Measurements from ENCODE around the gene CBY3. TPM values are rescaled to one million over a fixed set of nuclear protein-coding genes. Genes with fewer than 3 reads are reported as not detected.
A peak's percentile ranks its signal among the peaks of the same experiment; 100 is the strongest.
"Not testable (repeated sequence)": the region's sequence is repeated elsewhere in the genome, so short reads cannot be mapped to it uniquely, and the experiment has no call there.

Gene CBY3
- total and polyA plus RNA-seq, 2 of the 13 experiments (the other 11 are each of a cell fraction or from before 2014, with no cell fraction given), result not detected

- H3K4me3 ChIP-seq (replicated peaks in 1 of 3; ENCODE audit: insufficient read depth in 1 of 3, low read depth in 2 of 3, low read length in 3 of 3); DNase-seq (ENCODE audit: low spot score); H3K27ac ChIP-seq (ENCODE audit: extremely low read length, insufficient read depth, low read length); BruUV-seq (replicated peaks); H3K27me3 ChIP-seq (ENCODE audit: control insufficient read depth in 1 of 2, insufficient read depth in 2 of 2, low read length in 2 of 2); H3K79me2 ChIP-seq (ENCODE audit: insufficient read depth, low read length); H2AFZ ChIP-seq (ENCODE audit: low read length); H3K9ac ChIP-seq (ENCODE audit: insufficient read depth, low read depth, low read length); FAIRE-seq; H3K36me3 ChIP-seq (replicated peaks in 1 of 2; ENCODE audit: control insufficient read depth in 1 of 2, insufficient read depth in 2 of 2, low read length in 2 of 2); ATAC-seq; H3K4me2 ChIP-seq (ENCODE audit: low read depth, low read length); H4K20me1 ChIP-seq (ENCODE audit: insufficient read depth, low read length); H3K9me3 ChIP-seq (ENCODE audit: low read length); CTCF ChIA-PET (ENCODE audit: low intra/inter-chr PET ratio, low total read pairs); in situ Hi-C loops (cut with HindIII; ENCODE audit: extremely low pct_ligation_motif_present, low pct_unique_long_range_greater_than_20kb); intact Hi-C loops (cut with micrococcal nuclease; ENCODE audit: unreplicated experiment); H3K4me1 ChIP-seq (ENCODE audit: insufficient read depth, low read length): not testable (repeated sequence)
- peak; percentile 33; the same call in 1 of the 2 replicates for TF ChIP-seq HNF4A (CRISPR knock-in tag; IDR thresholded peaks at IDR 0.05)
- peak; percentile 11; the same call in 1 of the 2 replicates for TF ChIP-seq ZMYM3 (CRISPR knock-in tag; IDR thresholded peaks at IDR 0.05)
- TF ChIP-seq ZNF770 (CRISPR knock-in tag; IDR thresholded peaks at IDR 0.05), result peak; percentile 92
- WGBS (ENCODE audit: low lambda C conversion rate), result 74% methylated on average over 6 of the region's 6 CpGs
- POLR2A ChIA-PET, result interaction anchor here (0.6 kb wide), 1 partner anchor 20 kb away, joined by 5 read pairs; no protein-coding TSS in a partner anchor
Observed at GRCh38 chr5:179661647-179662046, 19.2 kb downstream of the CBY3 start.

- Histone ChIP-seq H3K9ac (ENCODE audit: insufficient read depth, low read depth, low read length) (peak overlapping the region; percentile 63), H3K4me3 (replicated peaks in 1 of 3; ENCODE audit: insufficient read depth in 1 of 3, low read depth in 2 of 3, low read length in 3 of 3) (peak overlapping the region; percentile 52 to 74 (median 61); a peak in 5 of 6 replicates), H2AFZ (ENCODE audit: low read length) (peak overlapping the region; percentile 12), H3K4me2 (ENCODE audit: low read depth, low read length) (peak overlapping the region; percentile 90)
- FAIRE-seq; H3K79me2 ChIP-seq (ENCODE audit: insufficient read depth, low read length); H3K4me1 ChIP-seq (ENCODE audit: insufficient read depth, low read length); intact Hi-C loops (cut with micrococcal nuclease; ENCODE audit: unreplicated experiment); H3K27me3 ChIP-seq (ENCODE audit: control insufficient read depth in 1 of 2, insufficient read depth in 2 of 2, low read length in 2 of 2); H4K20me1 ChIP-seq (ENCODE audit: insufficient read depth, low read length); in situ Hi-C loops (cut with HindIII; ENCODE audit: extremely low pct_ligation_motif_present, low pct_unique_long_range_greater_than_20kb); H3K27ac ChIP-seq (ENCODE audit: extremely low read length, insufficient read depth, low read length); DNase-seq (ENCODE audit: low spot score); H3K36me3 ChIP-seq (replicated peaks in 1 of 2; ENCODE audit: control insufficient read depth in 1 of 2, insufficient read depth in 2 of 2, low read length in 2 of 2); H3K9me3 ChIP-seq (ENCODE audit: low read length); POLR2A ChIA-PET; BruUV-seq (replicated peaks): not testable (repeated sequence)
- CTCF ChIA-PET (ENCODE audit: low intra/inter-chr PET ratio, low total read pairs), result interaction anchor here (0.8 kb wide), 1 partner anchor 10 kb away, joined by 4 read pairs; no protein-coding TSS in a partner anchor
- 10% methylated on average over 9 of the region's 29 CpGs for WGBS (ENCODE audit: low lambda C conversion rate)
- TF ChIP-seq ZFY (CRISPR knock-in tag; IDR thresholded peaks at IDR 0.05), result 0 out of 2 replicates have a peak, but pooled peaks have one; percentile 2
- ATAC-seq, result peak; percentile 75
Observed at GRCh38 chr5:179658179-179658856, 22.5 kb downstream of the CBY3 start.

Data from HepG2 (cell line).